ENCODE data around the gene PATL2. TPM values are rescaled to one million over a fixed set of nuclear protein-coding genes. Genes with fewer than 3 reads are reported as not detected.

PATL2 gene
- total and polyA plus RNA-seq, 2 donors (not counting 3 experiments of a cell fraction or from before 2014, with no cell fraction given), result 0.18 TPM; not detected in 1

- Histone ChIP-seq H2AFZ (ENCODE audit: low read depth, low read length) (no peak overlapping the region), H3K4me2 (ENCODE audit: insufficient read depth, low read length) (no peak overlapping the region), H3K4me3 (replicated peaks in 1 of 3; ENCODE audit: insufficient read depth in 1 of 3, low read depth in 1 of 3, low read length in 3 of 3) (no peak overlapping the region), H3K27me3 (ENCODE audit: control insufficient read depth in 2 of 2, insufficient read depth in 2 of 2, low read length in 2 of 2) (no peaks in the 10 kb centered on the region), H3K9ac (replicated peaks; ENCODE audit: extremely low read depth, insufficient read depth, low read length) (no peak overlapping the region), H3K4me1 (ENCODE audit: control insufficient read depth, extremely low read depth, insufficient read depth, low read length) (no peaks in the 10 kb centered on the region), H3K79me2 (ENCODE audit: control insufficient read depth, insufficient read depth, low read length) (no peaks in the 10 kb centered on the region), H3K9me3 (replicated peaks; ENCODE audit: control insufficient read depth, insufficient read depth, low read length) (no peaks in the 10 kb centered on the region), H3K36me3 (ENCODE audit: control insufficient read depth in 2 of 2, extremely low read depth in 1 of 2, insufficient read depth in 2 of 2, low read length in 2 of 2) (peaks cover 0 to 2% of the 10 kb centered on the region in 2 experiments), H3K27ac (ENCODE audit: insufficient read depth, low read depth, low read length) (no peak overlapping the region), H3K9me1 (replicated peaks; ENCODE audit: control insufficient read depth, extremely low read depth, insufficient read depth, low read length) (no peaks in the 10 kb centered on the region), H4K20me1 (replicated peaks; ENCODE audit: control insufficient read depth, extremely low read depth, insufficient read depth, low read length) (no peaks in the 10 kb centered on the region)
- TF ChIP-seq JUN (IDR thresholded peaks at IDR 0.05; ENCODE audit: borderline replicate concordance, insufficient read depth, insufficient read length, low read depth), result no peak
- TF ChIP-seq CTCF (IDR thresholded peaks at IDR 0.05; ENCODE audit: extremely low read depth in 1 of 2, insufficient read depth in 1 of 2, low read depth in 1 of 2, low read length in 2 of 2), result no peak
- no peak for TF ChIP-seq POLR2A (IDR thresholded peaks at IDR 0.05; ENCODE audit: low read depth, low read length)
- no peak for TF ChIP-seq EZH2 (IDR thresholded peaks at IDR 0.05; ENCODE audit: borderline replicate concordance, low read depth, low read length, severe bottlenecking)
- TF ChIP-seq GATA2 (IDR thresholded peaks at IDR 0.05; ENCODE audit: insufficient read depth, insufficient read length, low read depth, low read length), result no peak
- TF ChIP-seq MYC (IDR thresholded peaks at IDR 0.05; ENCODE audit: low read depth, low read length), result no peak
- no peak for TF ChIP-seq POLR2AphosphoS5 (IDR thresholded peaks at IDR 0.05; ENCODE audit: insufficient read depth, low read depth, low read length)
- TF ChIP-seq MAX (IDR thresholded peaks at IDR 0.05; ENCODE audit: insufficient read depth, insufficient read length), result no peak
- no peak for TF ChIP-seq FOS (IDR thresholded peaks at IDR 0.05; ENCODE audit: borderline replicate concordance, insufficient read depth, low read length)
- dilution Hi-C loops (cut with MboI; ENCODE audit: extremely low pct_ligation_motif_present, low sequenced_read_pairs), result no loop called here
- CTCF ChIA-PET, result no interaction called here
- intact Hi-C loops (cut with micrococcal nuclease), result no loop called here
- BruUV-seq (replicated peaks), result no TSS peak
- POLR2A ChIA-PET, result no interaction called here
- DNase-seq (ENCODE audit: low read depth, low spot score) (no peak), FAIRE-seq (no peak)
These were observed 87.9 kb downstream of the PATL2 start for GRCh38 chr15:44623178-44623577.
